GM19452 (cell line): Measurements from ENCODE around the gene OPTC.

ENCODE experiments used
- ATAC-seq: cut with Tn5 transposase; IDR thresholded peaks from one replicate; pipeline ENCODE4 v1.9.1; 2021; ENCODE audit not compliant: unreplicated experiment

OPTC gene

DNA sequence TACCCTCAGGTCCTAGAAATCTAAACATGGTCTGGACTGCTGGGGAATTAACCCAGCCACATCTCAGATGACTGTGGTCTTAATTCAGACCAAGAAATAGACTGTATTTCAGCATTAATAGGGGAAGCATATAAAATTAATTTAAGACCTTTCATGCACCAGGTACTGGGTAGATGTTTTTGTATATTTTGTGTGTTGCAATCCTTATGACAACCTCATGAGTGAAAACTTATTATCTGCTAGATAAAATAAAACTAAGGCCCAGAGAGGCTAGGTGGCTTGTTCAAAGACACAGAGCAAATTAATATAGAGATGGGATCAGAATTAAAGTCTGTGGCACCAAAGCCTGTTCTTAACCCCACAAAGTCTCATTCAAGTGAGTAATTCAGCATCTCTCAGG lies 40.1 kb downstream of the OPTC start:
- no peak for ATAC-seq

- ATAC-seq, result no peak
Measured at GRCh38 chr1:203534526-203534925, 40.6 kb downstream of the OPTC start.

DNA sequence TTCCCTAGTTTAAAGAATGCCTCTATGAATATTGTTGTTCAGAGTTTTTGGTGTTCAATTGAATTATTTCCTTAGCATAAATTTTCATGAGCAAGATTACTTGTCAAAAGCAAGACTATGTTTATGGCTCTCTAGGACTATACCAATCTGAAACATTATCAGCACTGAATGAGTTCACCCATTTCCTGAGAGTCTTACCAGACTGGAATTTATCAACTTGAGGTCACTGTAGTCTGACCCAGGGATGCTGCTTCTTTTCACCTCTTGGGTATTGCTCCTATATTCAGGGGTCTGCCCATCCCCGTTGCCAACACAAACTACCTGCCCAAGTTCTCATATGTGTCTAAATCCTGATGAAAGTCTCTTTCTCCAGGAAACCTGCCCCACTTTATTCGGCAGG lies 42.6 kb downstream of the OPTC start:
- ATAC-seq, result no peak

- no peak for ATAC-seq
Measured at GRCh38 chr1:203536980-203537455, 43.1 kb downstream of the OPTC start.

GRCh38 chr1:203537806-203538464 lies 44.0 kb downstream of the OPTC start:
- no peak for ATAC-seq

- no peak for ATAC-seq
Measured at GRCh38 chr1:203538726-203539125, 44.8 kb downstream of the OPTC start.

GRCh38 chr1:203539831-203540546 lies 46.0 kb downstream of the OPTC start:
- ATAC-seq, result no peak

GRCh38 chr1:203544485-203544884 lies 50.5 kb downstream of the OPTC start:
- ATAC-seq, result no peak

- no peak for ATAC-seq
Measured at GRCh38 chr1:203544978-203545816, 51.2 kb downstream of the OPTC start.

DNA sequence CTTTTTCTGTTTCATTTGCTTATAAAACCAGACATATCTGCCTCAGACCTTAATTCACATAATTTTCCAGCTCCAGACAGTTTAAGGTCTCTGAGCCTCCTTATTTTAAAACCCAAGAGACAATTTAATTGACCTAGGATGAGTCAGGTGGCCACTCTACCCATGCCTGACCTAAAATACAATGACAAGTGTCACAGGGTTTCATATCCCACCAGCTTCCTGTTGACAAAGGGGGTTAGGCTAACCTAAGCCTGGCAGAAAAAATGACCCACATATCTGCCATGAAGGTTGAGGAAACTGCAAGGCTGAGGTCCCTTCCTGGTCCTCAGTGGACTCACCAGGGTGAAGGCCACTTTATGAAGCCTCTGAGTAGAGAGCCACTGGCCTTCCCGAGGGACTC lies 52.3 kb downstream of the OPTC start:
- no peak for ATAC-seq

- ATAC-seq, result no peak
Measured at GRCh38 chr1:203547147-203547546, 53.2 kb downstream of the OPTC start.

DNA sequence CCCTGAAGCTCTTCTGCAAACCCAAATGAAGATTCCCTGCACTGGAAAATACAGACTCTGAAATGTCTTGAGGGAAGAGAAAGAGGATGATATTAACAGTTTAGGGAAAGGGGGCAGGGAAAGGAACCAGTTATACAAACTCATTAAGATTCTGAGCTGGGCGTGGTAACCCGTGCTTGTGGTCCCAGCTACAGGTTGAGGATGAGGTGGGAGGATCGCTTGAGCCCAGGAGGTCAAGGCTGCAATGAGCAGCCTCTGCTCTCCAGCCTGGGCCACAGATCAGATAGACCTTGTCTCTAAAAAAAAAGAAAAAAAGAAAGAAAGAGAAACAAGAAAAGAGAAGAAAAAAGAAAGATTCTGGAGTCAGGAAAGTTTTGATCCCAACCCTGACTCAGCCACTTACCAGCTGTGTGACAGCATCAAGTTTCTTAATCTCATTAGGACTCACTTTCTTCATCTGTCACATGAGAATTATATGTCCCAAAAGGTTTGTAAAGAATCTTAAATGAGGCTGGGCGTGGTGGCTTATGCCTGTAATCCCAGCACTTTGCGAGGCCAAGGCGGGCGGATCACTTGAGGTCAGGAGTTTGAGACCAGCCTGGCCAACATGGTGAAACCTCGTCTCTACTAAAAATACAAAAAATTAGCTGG lies 53.9 kb downstream of the OPTC start:
- ATAC-seq, result no peak

DNA sequence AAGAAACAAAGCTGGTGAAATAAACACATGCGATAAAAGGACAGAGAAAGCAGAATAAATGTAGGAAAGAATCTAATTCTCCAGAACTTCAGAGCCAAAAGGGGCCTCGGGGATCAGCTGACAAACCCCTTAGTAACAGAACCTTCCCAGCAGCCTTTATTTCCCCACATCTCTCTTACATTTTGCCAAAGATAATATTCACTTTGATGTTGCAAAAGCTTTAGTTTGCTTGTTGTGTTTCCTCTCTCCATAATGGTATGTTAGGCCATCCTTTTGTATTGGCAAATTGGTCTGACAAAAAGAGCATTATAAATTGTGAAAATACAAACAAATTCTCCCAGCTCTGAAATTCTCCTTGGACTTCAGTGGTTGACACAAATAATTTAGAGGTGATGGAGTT lies 54.9 kb downstream of the OPTC start:
- no peak for ATAC-seq

DNA sequence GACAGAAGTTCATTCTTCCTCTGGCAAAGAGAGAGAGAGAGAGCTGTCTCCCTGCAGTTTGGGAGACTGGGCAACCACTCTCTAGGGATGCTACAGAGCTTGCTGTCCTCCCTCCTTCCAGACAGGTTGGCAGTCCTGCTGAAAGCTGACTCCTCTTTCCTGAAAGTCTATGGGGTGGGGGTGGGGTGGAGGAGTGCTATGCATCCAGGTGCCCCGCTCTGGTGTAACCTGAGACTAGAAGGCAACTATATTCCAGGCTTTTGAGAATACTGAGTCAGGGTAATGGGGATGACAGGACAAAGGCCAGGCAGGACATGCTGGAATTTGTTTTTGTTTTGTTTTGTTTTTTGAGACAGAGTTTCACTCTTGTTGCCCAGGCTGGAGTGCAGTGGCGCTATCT lies 55.4 kb downstream of the OPTC start:
- ATAC-seq, result no peak

DNA sequence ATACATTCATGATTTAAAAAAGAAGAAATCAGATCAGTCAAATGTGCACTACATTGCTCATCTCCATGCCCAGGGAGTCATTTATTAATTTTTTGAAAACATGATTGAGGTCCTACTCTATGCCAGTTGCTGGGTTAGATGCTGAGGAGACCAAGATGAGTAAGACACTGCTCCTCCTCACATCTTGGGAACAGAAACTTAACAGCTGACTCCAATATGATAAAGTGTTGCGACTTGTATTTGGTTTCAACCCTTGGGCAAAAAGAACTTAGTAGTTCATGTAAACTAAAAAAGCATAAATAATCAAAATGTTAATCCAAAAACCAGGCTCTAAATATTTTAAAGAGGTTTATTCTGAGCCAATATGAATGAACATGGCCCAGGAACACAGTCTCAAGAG lies 56.9 kb downstream of the OPTC start:
- no peak for ATAC-seq

DNA sequence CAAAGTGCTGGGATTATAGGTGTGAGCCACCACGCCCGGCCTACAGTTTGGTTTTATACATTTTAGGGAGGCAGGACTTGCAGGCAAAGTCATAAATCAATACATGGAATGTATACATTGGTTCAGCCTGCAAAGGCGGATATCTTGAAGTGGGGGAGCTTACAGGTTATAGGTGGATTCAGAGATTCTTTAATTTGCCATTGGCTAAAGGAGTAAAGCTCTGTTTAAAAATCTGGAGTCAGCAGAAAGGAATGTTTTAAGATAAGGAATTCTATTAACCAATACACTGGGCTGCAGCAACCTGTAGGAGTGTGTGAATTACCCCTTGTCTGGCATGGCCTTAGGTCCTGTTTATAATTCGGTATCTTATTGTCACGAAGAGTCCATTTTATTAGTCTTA lies 57.6 kb downstream of the OPTC start:
- no peak for ATAC-seq

- no peak for ATAC-seq
Measured at GRCh38 chr1:203553496-203553895, 59.5 kb downstream of the OPTC start.

- no peak for ATAC-seq
Measured at GRCh38 chr1:203554071-203554470, 60.1 kb downstream of the OPTC start.

- ATAC-seq, result no peak
Measured at GRCh38 chr1:203555076-203555475, 61.1 kb downstream of the OPTC start.

GRCh38 chr1:203555511-203556046 lies 61.6 kb downstream of the OPTC start:
- ATAC-seq, result no peak
